AG08396 (cell line): ENCODE measurements around the gene ZBTB18.
"Not testable (repeated sequence)": the region's sequence is repeated elsewhere in the genome, so short reads cannot be mapped to it uniquely, and the experiment has no call there.

ENCODE experiments used
- DNase-seq: peaks from one replicate; pipeline ENCODE4 v3.0.0; 2012; ENCODE audit warnings: low spot score, mixed read lengths

The ZBTB18 gene

GRCh38 chr1:244050835-244051444 is at the start of gene ZBTB18:
Gene ZBTB18 (plus strand): TSS chr1:244051283. CDS start chr1:244051432, 149 bp downstream.
- no peak for DNase-seq

- no peak for DNase-seq
Measured at GRCh38 chr1:244002721-244003120, 48.4 kb upstream of the ZBTB18 start.

GRCh38 chr1:244005455-244005854 is 45.6 kb upstream of the ZBTB18 start:
- no peak for DNase-seq

- DNase-seq, result no peak
Measured at GRCh38 chr1:244006381-244006901, 44.6 kb upstream of the ZBTB18 start.

- no peak for DNase-seq
Measured at GRCh38 chr1:244006961-244007360, 44.1 kb upstream of the ZBTB18 start.

- no peak for DNase-seq
Measured at GRCh38 chr1:244010191-244010590, 40.9 kb upstream of the ZBTB18 start.

- no peak for DNase-seq
Measured at GRCh38 chr1:244010703-244011123, 40.4 kb upstream of the ZBTB18 start.

- DNase-seq, result peak; percentile 17
Measured at GRCh38 chr1:244011271-244011670, 39.8 kb upstream of the ZBTB18 start.

GRCh38 chr1:244011786-244012185 is 39.3 kb upstream of the ZBTB18 start:
- DNase-seq, result no peak

GRCh38 chr1:244012202-244012601 is 38.9 kb upstream of the ZBTB18 start:
- DNase-seq, result peak; percentile 25

GRCh38 chr1:244013100-244013499 is 38.0 kb upstream of the ZBTB18 start:
- DNase-seq, result no peak

- not testable (repeated sequence) for DNase-seq
Measured at GRCh38 chr1:244014862-244015261, 36.2 kb upstream of the ZBTB18 start.

GRCh38 chr1:244019982-244020485 is 31.0 kb upstream of the ZBTB18 start:
- no peak for DNase-seq

GRCh38 chr1:244021427-244021826 is 29.7 kb upstream of the ZBTB18 start:
- no peak for DNase-seq

- DNase-seq, result no peak
Measured at GRCh38 chr1:244022311-244022710, 28.8 kb upstream of the ZBTB18 start.

GRCh38 chr1:244022864-244023440 is 28.1 kb upstream of the ZBTB18 start:
- DNase-seq, result no peak

- no peak for DNase-seq
Measured at GRCh38 chr1:244027491-244028145, 23.5 kb upstream of the ZBTB18 start.

GRCh38 chr1:244028701-244029100 is 22.4 kb upstream of the ZBTB18 start:
- DNase-seq, result no peak

GRCh38 chr1:244029124-244029523 is 22.0 kb upstream of the ZBTB18 start:
- no peak for DNase-seq

GRCh38 chr1:244030481-244031040 is 20.5 kb upstream of the ZBTB18 start:
- DNase-seq, result no peak

- no peak for DNase-seq
Measured at GRCh38 chr1:244035358-244035757, 15.7 kb upstream of the ZBTB18 start.

GRCh38 chr1:244037252-244037651 is 13.8 kb upstream of the ZBTB18 start:
- DNase-seq, result no peak
